GM12892 (cell line): Measurements from ENCODE around the gene MTCH1.
A peak's percentile ranks its signal among the peaks of the same experiment; 100 is the strongest.

Experiments used
- DNase-seq: peaks from one replicate; pipeline ENCODE4 v3.0.0; 2011; ENCODE audit not compliant: insufficient read length
- FAIRE-seq: peaks from 2 replicates; lab custom pipeline; 2011; peaks lifted over from hg19 to GRCh38; lab: Jason Lieb, UNC
- POLR2A ChIP-seq: IDR thresholded peaks from 2 replicates; pipeline ENCODE4 v1.6.1; 2011; ENCODE audit warnings: low read depth, low read length, control low read depth
- POLR2AphosphoS5 ChIP-seq: IDR thresholded peaks from 2 replicates; pipeline ENCODE4 v1.6.1; 2011; ENCODE audit warnings: low read depth, low read length, control low read depth
- TAF1 ChIP-seq: IDR thresholded peaks from 2 replicates; pipeline ENCODE4 v1.6.1; 2011; ENCODE audit warnings: low read depth, mild to moderate bottlenecking, control low read depth, low read length, borderline replicate concordance

The MTCH1 gene

GRCh38 chr6:37014667-37015066 lies 28.7 kb upstream of the MTCH1 start:
- no peak for TF ChIP-seq POLR2AphosphoS5
- TF ChIP-seq TAF1: no peak
- TF ChIP-seq POLR2A: no peak
- no peak for DNase-seq
- FAIRE-seq: no peak

GRCh38 chr6:37013516-37014491 lies 27.8 kb upstream of the MTCH1 start:
- DNase-seq: no peak
- TF ChIP-seq TAF1: no peak
- no peak for TF ChIP-seq POLR2A
- no peak for TF ChIP-seq POLR2AphosphoS5
- FAIRE-seq: no peak

- TF ChIP-seq POLR2A (no peak), POLR2AphosphoS5 (no peak), TAF1 (no peak)
- no peak for DNase-seq
- no peak for FAIRE-seq
Measured at GRCh38 chr6:37011656-37012378, 25.8 kb upstream of the MTCH1 start.

GRCh38 chr6:37010402-37010892 lies 24.5 kb upstream of the MTCH1 start:
- TF ChIP-seq POLR2AphosphoS5: no peak
- TF ChIP-seq POLR2A: no peak
- no peak for TF ChIP-seq TAF1
- DNase-seq (no peak), FAIRE-seq (no peak)

- FAIRE-seq (no peak), DNase-seq (no peak)
- TF ChIP-seq POLR2A (no peak), TAF1 (no peak), POLR2AphosphoS5 (no peak)
Measured at GRCh38 chr6:37008484-37009465, 22.8 kb upstream of the MTCH1 start.

- no peak for TF ChIP-seq TAF1
- TF ChIP-seq POLR2A: peak; percentile 23; the same call in 1 of the 2 replicates
- DNase-seq: peak; percentile 46
- peak; percentile 76 for FAIRE-seq
Measured at GRCh38 chr6:37007340-37008043, 21.5 kb upstream of the MTCH1 start.

- FAIRE-seq (no peak), DNase-seq (no peak)
- TF ChIP-seq POLR2AphosphoS5 (no peak), TAF1 (no peak), POLR2A (no peak)
Measured at GRCh38 chr6:37006793-37007339, 20.9 kb upstream of the MTCH1 start.

- no peak for TF ChIP-seq POLR2AphosphoS5
- no peak for TF ChIP-seq TAF1
- TF ChIP-seq POLR2A: no peak
- FAIRE-seq: peak; percentile 71
Measured at GRCh38 chr6:37005827-37006567, 20.0 kb upstream of the MTCH1 start.

GRCh38 chr6:37005061-37005810 lies 19.2 kb upstream of the MTCH1 start, which contains the start of gene FGD2:
TSS of gene FGD2 (plus strand) at chr6:37005655. CDS start at chr6:37005818, 163 bp downstream.
- FAIRE-seq: peak; percentile 50
- peak; percentile 93 for DNase-seq
- TF ChIP-seq TAF1 (peak; percentile 69; the same call in 1 of the 2 replicates), POLR2AphosphoS5 (no peak), POLR2A (peak; percentile 76)

More at GRCh38 chr6:37005827-37006567, 20.0 kb upstream of the MTCH1 start:
- no peak for DNase-seq
